Measurements from ENCODE around the gene CBARP. TPM values are rescaled to one million over a fixed set of nuclear protein-coding genes. Genes with fewer than 3 reads are reported as not detected.

Gene CBARP
- total and polyA plus RNA-seq, 9 of the 15 experiments (the other 6 are each of a cell fraction or from before 2014, with no cell fraction given): 0.03 to 8.9 (median 1.2) TPM; not detected in 1

GRCh38 chr19:1271528-1272422 is 34.0 kb upstream of the CBARP start:
- Histone ChIP-seq H3K9me1 (ENCODE audit: control insufficient read depth, insufficient read depth, low read length) (no peaks in the 10 kb centered on the region), H3K9ac (ENCODE audit: insufficient read depth in 1 of 2, low read depth in 2 of 2, low read length in 2 of 2) (peak overlapping the region; percentile 90 to 99), H3K27me3 (ENCODE audit: control insufficient read depth in 2 of 2, insufficient read depth in 2 of 2, low read length in 2 of 2) (no peaks in the 10 kb centered on the region), H3K4me2 (ENCODE audit: insufficient read depth, low read length) (peak overlapping the region; percentile 93), H3K36me3 (ENCODE audit: control insufficient read depth, insufficient read depth, low read length) (peaks cover 56% of the 10 kb centered on the region), H2AFZ (ENCODE audit: low read depth, low read length) (no peak overlapping the region), H4K20me1 (replicated peaks; ENCODE audit: control insufficient read depth, insufficient read depth, low read length) (peaks cover 26% of the 10 kb centered on the region), H3K79me2 (ENCODE audit: control insufficient read depth, insufficient read depth, low read length) (peaks cover 74% of the 10 kb centered on the region), H3K4me3 (peak overlapping the region; percentile 68), H3K27ac (ENCODE audit: extremely low read depth, low read depth, low read length) (peak overlapping the region; percentile 92), H3K4me1 (replicated peaks in 1 of 2; ENCODE audit: control insufficient read depth in 2 of 2, insufficient read depth in 2 of 2, low read length in 2 of 2) (peaks cover 73 to 98% of the 10 kb centered on the region in 2 experiments), H3K9me3 (replicated peaks; ENCODE audit: control insufficient read depth, insufficient read depth, low read depth, low read length) (no peaks in the 10 kb centered on the region)
- intact Hi-C loops (cut with micrococcal nuclease) (loop anchor here (10.0 kb wide), 1 partner anchor 173 kb away; no protein-coding TSS in a partner anchor), in situ Hi-C loops (cut with MboI) (no loop called here)
- DNase-seq (ENCODE audit: extremely low read depth in 1 of 4, low spot score in 3 of 4) (peak in 1 of 4 experiments; percentile 79), FAIRE-seq (peak; percentile 81), ATAC-seq (peak; percentile 8)
- CTCF ChIA-PET (ENCODE audit: low intra/inter-chr PET ratio): no interaction called here
- no TSS peak for BruUV-seq (replicated peaks)
- 8% methylated on average over 34 of the region's 37 CpGs for WGBS (ENCODE audit: insufficient coverage, low coverage, missing lambda C conversion rate)
- POLR2A ChIA-PET: interaction anchor here (0.5 to 2.8 kb wide), 15 partner anchors 9 to 1060 kb away, joined by 3 to 14 read pairs (median 4); partner anchors contain the start of gene ATP5F1D
- TF ChIP-seq EP400 (IDR thresholded peaks at IDR 0.05): 0 out of 2 replicates have a peak, but pooled peaks have one; percentile 24
- no peak for TF ChIP-seq SFPQ (IDR thresholded peaks at IDR 0.05; ENCODE audit: low read depth, low read length)
- no peak for TF ChIP-seq IRF9 (tag; IDR thresholded peaks at IDR 0.05)
- TF ChIP-seq ZNF24 (IDR thresholded peaks at IDR 0.05): no peak
- no peak for TF ChIP-seq BRCA1 (IDR thresholded peaks at IDR 0.05)
- no peak for TF ChIP-seq BRCA1 (CRISPR knock-in tag; IDR thresholded peaks at IDR 0.05)
- no peak for TF ChIP-seq ZC3H11A (IDR thresholded peaks at IDR 0.05; ENCODE audit: low read depth, low read length)
- TF ChIP-seq CBFA2T2 (conservative IDR thresholded peaks at IDR 0.05): no peak
- no peak for TF ChIP-seq DIDO1 (tag; IDR thresholded peaks at IDR 0.05; ENCODE audit: low read depth)
- TF ChIP-seq SRSF1 (IDR thresholded peaks at IDR 0.05; ENCODE audit: low read depth, low read length): no peak
- no peak for TF ChIP-seq PURB (CRISPR knock-in tag; IDR thresholded peaks at IDR 0.05; ENCODE audit: low read depth)
- no peak for TF ChIP-seq HINFP (tag; conservative IDR thresholded peaks at IDR 0.05; ENCODE audit: low read depth)

All from K562 (cell line).